Ammon's horn (tissue), 1 donor: ENCODE results near the gene P2RX7.
"Not testable (repeated sequence)": the region's sequence is repeated elsewhere in the genome, so short reads cannot be mapped to it uniquely, and the experiment has no call there.

ENCODE experiments used
- DNase-seq: peaks from one replicate; pipeline ENCODE4 v3.0.0-alpha.2; 2016; ENCODE audit warnings: low spot score

Gene P2RX7

GRCh38 chr12:121135320-121135719 lies 2.6 kb downstream of the P2RX7 start:
- DNase-seq, result no peak

- DNase-seq, result no peak
Measured at GRCh38 chr12:121137512-121137911, 4.8 kb downstream of the P2RX7 start.

DNA sequence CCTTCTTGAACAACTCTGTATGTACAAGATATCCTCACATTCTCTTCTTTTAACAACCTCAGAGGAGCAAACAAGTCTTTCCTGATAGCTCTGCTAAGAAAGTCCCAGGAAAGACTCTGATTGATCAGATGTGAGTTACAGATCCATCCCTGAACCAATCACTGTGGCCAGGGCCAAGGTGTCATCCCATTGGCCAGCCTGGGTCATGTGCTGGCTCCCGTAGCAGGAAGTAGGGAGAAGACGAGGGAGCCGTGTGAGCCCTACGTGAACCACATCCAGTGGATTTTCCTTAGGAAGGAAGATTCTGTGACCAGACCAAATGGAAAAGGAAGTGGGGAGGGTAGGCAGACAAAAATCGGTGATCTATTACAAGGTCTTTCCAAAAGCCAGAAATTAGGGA lies 5.6 kb downstream of the P2RX7 start:
- no peak for DNase-seq

DNA sequence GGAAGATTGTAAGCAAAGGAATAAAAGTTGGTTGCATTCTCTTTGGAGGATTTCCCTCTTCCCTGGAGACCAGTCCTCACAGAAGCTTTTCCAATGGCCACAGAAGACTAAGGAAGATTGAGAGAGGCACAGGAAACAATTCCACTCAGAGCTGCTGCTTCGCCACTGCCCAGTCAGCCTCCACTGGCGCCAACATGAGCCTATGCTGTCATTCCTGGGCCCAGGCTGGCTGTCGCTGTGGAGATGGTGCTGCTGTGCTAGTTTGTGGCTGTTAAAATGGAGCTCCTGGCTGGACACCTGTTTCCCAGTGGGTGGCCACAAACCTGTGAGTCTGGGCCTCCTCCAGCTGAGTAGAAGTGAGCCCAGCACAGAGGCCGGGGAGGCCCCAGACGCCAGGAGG lies 6.6 kb downstream of the P2RX7 start:
- peak; percentile 77 for DNase-seq

DNA sequence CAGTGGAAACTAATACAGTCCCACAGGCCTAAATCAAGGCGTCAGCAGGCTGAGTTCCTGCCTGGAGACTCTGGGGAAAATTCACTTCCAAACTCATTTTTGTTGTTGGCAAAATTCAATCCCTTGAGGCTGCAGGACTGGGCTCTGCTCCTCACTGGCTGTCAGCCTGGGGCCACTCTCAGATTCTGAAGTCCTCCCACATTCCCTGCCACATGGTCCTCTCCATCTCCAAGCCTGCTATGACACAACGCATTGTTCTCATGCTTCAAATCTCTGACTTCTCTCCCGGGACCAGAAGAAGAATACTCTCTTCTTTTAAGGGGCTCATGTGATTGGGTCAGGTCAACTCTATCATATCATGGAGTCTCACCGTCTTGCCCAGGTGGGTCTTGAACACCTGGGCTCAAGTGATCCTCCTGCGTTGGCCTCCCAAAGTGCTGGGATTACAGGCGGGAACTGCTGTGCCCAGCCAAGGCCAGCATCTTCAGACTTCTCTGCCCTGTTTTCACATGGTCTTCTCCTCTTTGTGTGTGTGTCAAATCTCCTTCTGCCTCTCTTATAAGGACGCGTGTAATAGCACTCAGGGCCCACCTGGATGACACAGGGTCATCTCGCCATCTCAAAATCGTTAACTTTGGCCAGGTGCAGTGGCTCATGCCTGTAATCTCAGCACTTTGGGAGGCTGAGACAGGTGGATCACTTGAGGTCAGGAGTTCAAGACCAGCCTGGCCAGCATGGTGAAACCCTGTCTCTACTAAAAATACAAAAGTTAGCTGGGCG lies 9.7 kb downstream of the P2RX7 start:
- DNase-seq, result no peak

- DNase-seq, result no peak
Measured at GRCh38 chr12:121144416-121144914, 11.8 kb downstream of the P2RX7 start.

DNA sequence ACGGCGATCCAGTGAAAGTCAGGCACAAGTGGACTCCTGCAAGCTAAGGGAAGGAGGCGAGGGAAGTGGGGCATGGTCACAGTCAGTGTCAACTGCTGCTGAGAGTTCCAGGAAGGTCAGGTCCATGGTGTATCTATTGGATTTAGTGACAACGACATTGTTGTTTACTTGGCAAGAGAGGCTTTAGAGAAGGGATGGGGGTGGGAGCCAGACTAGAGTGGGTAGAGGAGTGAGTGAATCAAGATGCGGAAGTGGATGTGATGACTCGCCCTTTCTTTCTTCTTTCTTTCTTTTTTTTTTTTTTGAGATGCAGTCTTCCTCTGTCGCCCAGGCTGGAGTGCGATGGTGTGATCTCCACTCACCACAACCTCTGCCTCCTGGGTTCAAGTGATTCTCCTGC lies 12.5 kb downstream of the P2RX7 start:
- no peak for DNase-seq

GRCh38 chr12:121149289-121149688 lies 16.6 kb downstream of the P2RX7 start:
- DNase-seq, result not testable (repeated sequence)

DNA sequence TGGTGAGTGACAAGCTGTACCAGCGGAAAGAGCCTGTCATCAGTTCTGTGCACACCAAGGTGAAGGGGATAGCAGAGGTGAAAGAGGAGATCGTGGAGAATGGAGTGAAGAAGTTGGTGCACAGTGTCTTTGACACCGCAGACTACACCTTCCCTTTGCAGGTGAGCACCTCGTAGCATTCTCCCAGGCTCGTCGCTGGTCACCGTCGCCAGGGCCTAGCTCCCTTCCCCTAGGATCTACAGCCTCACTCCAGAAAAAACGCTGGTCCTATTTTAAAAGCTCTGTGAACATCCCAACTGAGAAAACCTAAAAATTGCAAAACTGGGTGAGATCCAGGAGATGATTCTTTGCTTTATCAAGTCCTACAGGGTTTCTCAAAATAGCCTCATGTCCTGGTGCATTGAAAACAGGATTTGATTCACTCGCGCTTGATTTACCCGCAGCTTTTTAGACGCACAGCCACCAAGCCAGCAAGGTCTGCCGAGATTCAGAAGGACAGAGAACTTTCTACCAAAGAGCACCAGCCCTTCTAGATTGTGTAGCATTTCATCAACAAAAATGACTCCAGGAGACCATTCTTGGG lies 22.2 kb downstream of the P2RX7 start:
- DNase-seq, result no peak

GRCh38 chr12:121156365-121156764 lies 23.7 kb downstream of the P2RX7 start:
- DNase-seq, result no peak

GRCh38 chr12:121158085-121158484 lies 25.4 kb downstream of the P2RX7 start:
- DNase-seq, result no peak

DNA sequence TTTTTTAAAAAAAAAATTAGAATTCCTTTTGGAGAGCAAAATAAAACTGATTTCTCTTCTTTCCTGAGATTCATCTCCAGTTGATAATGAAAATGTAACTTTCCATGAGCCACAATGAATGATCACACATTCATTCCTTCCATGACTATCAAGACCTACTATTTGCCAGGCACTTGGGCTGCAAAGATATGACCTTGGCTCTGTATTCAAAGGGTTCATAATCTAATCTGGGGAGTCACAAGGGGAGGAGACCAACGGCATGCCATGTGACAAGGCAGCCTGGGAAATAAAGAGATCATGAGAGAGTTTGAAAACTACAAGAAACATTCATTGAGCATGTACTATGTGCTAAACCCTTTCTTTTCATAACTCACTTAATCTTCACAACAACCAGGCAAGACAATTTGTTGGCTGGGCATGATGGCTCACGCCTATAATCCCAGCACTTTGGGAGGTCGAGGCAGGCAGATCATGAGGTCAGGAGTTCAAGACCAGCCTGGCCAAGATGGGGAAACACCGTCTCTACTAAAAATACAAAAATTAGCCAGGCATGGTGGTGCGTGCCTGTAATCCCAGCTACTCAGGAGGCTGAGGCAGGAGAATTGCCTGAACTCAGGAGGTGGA lies 26.2 kb downstream of the P2RX7 start:
- not testable (repeated sequence) for DNase-seq

- DNase-seq, result no peak
Measured at GRCh38 chr12:121159467-121160307, 27.0 kb downstream of the P2RX7 start.

DNA sequence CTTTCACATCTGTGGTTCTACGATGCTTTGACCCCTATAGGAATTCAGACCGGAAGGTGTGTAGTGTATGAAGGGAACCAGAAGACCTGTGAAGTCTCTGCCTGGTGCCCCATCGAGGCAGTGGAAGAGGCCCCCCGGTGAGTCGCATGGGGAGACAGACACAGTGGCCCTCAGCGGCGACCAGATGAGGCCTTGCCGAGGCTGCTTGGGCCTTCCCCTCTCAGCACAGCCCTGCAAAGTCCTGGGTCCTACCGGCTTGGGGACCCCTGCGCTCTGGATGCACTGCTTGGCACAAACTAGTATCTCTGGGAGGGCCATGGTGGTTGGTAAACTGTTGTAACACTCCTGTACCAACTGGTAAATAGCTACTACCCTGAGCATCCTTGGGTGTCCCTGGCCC lies 29.7 kb downstream of the P2RX7 start:
- no peak for DNase-seq

GRCh38 chr12:121162985-121163384 lies 30.3 kb downstream of the P2RX7 start:
- no peak for DNase-seq

GRCh38 chr12:121164839-121165238 lies 32.2 kb downstream of the P2RX7 start:
- DNase-seq, result not testable (repeated sequence)

DNA sequence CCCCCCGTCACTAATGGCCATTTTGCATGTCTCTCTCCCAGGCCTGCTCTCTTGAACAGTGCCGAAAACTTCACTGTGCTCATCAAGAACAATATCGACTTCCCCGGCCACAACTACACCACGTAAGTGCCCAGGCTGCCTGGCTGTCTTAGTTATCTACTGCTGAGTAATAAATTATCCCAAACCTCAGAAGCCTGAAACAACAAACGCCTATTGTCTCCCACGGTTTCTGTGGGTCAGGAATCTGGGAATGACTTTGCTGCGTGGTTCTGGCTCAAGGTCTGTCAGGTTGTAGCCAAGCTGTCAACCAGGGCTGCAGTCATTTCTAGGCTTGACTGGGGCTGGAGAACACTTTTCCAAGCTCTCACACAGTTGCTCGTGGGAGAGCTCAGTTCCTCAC lies 32.6 kb downstream of the P2RX7 start:
- no peak for DNase-seq

- DNase-seq, result no peak
Measured at GRCh38 chr12:121166356-121166755, 33.7 kb downstream of the P2RX7 start.

- no peak for DNase-seq
Measured at GRCh38 chr12:121167232-121167820, 34.6 kb downstream of the P2RX7 start.

- no peak for DNase-seq
Measured at GRCh38 chr12:121167951-121168350, 35.3 kb downstream of the P2RX7 start.

DNA sequence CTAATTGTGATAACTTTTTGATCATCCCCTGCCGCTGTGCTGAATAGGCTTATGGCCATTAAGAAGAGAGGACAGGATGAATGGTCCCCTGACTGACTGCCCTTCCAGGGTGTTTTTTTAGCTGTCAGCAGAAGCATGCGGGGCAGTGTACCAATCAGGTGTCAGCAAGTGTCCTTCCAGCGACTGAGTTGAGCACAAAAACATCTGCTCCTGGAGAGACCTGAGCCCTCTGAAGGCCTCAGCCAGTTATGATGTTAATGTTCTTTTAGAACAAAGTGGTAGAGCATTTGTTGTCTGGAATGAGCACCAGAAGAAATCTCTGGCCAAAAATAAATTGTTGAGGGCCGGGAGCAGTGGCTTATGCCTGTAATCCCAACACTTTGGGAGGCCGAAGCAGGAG lies 37.5 kb downstream of the P2RX7 start:
- no peak for DNase-seq
